H9 (cell line): ENCODE measurements around the gene TEX22. TPM values are rescaled to one million over a fixed set of nuclear protein-coding genes. Genes with fewer than 3 reads are reported as not detected.

Experiments
- DNase-seq: peaks from one replicate; pipeline ENCODE4 v3.0.0-alpha.2; 2017
- H2AFZ ChIP-seq: one replicate; pipeline ENCODE4 v1.6.1; 2013; ENCODE audit warnings: mild to moderate bottlenecking, low read length, control low read depth, moderate library complexity
- H2AK5ac ChIP-seq: 2 replicates; pipeline ENCODE4 v1.6.1; 2013; ENCODE audit warnings: low read length, control low read depth, mixed read lengths; ENCODE audit not compliant: insufficient read length
- H2BK120ac ChIP-seq: one replicate; pipeline ENCODE4 v1.6.1; 2013; ENCODE audit warnings: low read depth, mild to moderate bottlenecking, low read length, control low read depth, inconsistent platforms; ENCODE audit not compliant: poor library complexity, severe bottlenecking
- H2BK12ac ChIP-seq: 2 replicates; pipeline ENCODE4 v1.6.1; 2013; ENCODE audit warnings: low read length, control low read depth, mixed read lengths, low read depth; ENCODE audit not compliant: insufficient read length
- H2BK15ac ChIP-seq: 2 replicates; pipeline ENCODE4 v1.6.1; 2013; ENCODE audit warnings: low read depth, low read length, control low read depth
- H2BK20ac ChIP-seq: one replicate; pipeline ENCODE4 v1.6.1; 2013; ENCODE audit warnings: low read depth, mild to moderate bottlenecking, low read length, control low read depth, inconsistent platforms; ENCODE audit not compliant: poor library complexity, severe bottlenecking
- H2BK5ac ChIP-seq: 2 replicates; pipeline ENCODE4 v1.6.1; 2013; ENCODE audit warnings: low read length, control low read depth, mixed read lengths; ENCODE audit not compliant: insufficient read length
- H3K14ac ChIP-seq: 2 replicates; pipeline ENCODE4 v1.6.1; 2013; ENCODE audit warnings: low read length, control low read depth; ENCODE audit not compliant: insufficient read depth
- H3K18ac ChIP-seq: 2 replicates; pipeline ENCODE4 v1.6.1; 2013; ENCODE audit warnings: low read depth, mild to moderate bottlenecking, mixed read lengths, low read length, control low read depth; ENCODE audit not compliant: insufficient read length
- H3K23ac ChIP-seq: 2 replicates; pipeline ENCODE4 v1.6.1; 2013; ENCODE audit warnings: low read length, control low read depth, mixed read lengths, low read depth; ENCODE audit not compliant: insufficient read length
- H3K23me2 ChIP-seq: 2 replicates; pipeline ENCODE4 v1.6.1; 2013; ENCODE audit warnings: low read depth, mild to moderate bottlenecking, mixed read lengths, low read length, control low read depth; ENCODE audit not compliant: insufficient read length, poor library complexity, severe bottlenecking
- H3K27ac ChIP-seq: 2 replicates; pipeline ENCODE4 v1.5.1; 2013; ENCODE audit warnings: low read length, control low read depth, mixed read lengths, low read depth; ENCODE audit not compliant: insufficient read length
- H3K27me3 ChIP-seq: 2 replicates; pipeline ENCODE4 v1.6.1; 2013; ENCODE audit warnings: low read length, control low read depth, inconsistent platforms; ENCODE audit not compliant: insufficient read depth
- H3K4ac ChIP-seq: 2 replicates; pipeline ENCODE4 v1.6.1; 2013; ENCODE audit warnings: low read depth, mild to moderate bottlenecking, control low read depth, inconsistent platforms, low read length, moderate library complexity
- H3K4me1 ChIP-seq: 2 replicates; pipeline ENCODE4 v1.6.1; 2013; ENCODE audit warnings: low read length, control low read depth, inconsistent platforms; ENCODE audit not compliant: insufficient read depth
- H3K4me2 ChIP-seq: 2 replicates; pipeline ENCODE4 v1.6.1; 2013; ENCODE audit warnings: low read length, control low read depth, mixed read lengths; ENCODE audit not compliant: insufficient read length, insufficient read depth
- H3K56ac ChIP-seq: 2 replicates; pipeline ENCODE4 v1.6.1; 2013; ENCODE audit warnings: low read depth, mild to moderate bottlenecking, mixed read lengths, low read length, control low read depth; ENCODE audit not compliant: insufficient read length
- H3K79me1 ChIP-seq: 2 replicates; pipeline ENCODE4 v1.6.1; 2013; ENCODE audit warnings: low read depth, mild to moderate bottlenecking, moderate library complexity, low read length, control low read depth, inconsistent platforms; ENCODE audit not compliant: insufficient read depth, poor library complexity, severe bottlenecking
- H3K79me2 ChIP-seq: 2 replicates; pipeline ENCODE4 v1.6.1; 2013; ENCODE audit warnings: low read length, control low read depth, inconsistent platforms; ENCODE audit not compliant: insufficient read depth
- H3K9ac ChIP-seq: 2 replicates; pipeline ENCODE4 v1.6.1; 2013; ENCODE audit warnings: low read length, control low read depth, mixed read lengths; ENCODE audit not compliant: insufficient read length; ENCODE audit errors: extremely low read depth
- H3K9me3 ChIP-seq: one replicate; pipeline ENCODE4 v1.6.1; 2013; ENCODE audit warnings: low read depth, low read length, inconsistent platforms; ENCODE audit not compliant: control insufficient read depth
- H3T11ph ChIP-seq: one replicate; pipeline ENCODE4 v1.6.1; 2013; ENCODE audit warnings: mild to moderate bottlenecking, low read length, control low read depth, inconsistent platforms
- H4K20me1 ChIP-seq: one replicate; pipeline ENCODE4 v1.6.1; 2013; ENCODE audit not compliant: control insufficient read depth, insufficient read length, insufficient read depth
- H4K5ac ChIP-seq: 2 replicates; pipeline ENCODE4 v1.6.1; 2013; ENCODE audit warnings: low read depth, mild to moderate bottlenecking, mixed read lengths, low read length, control low read depth; ENCODE audit not compliant: insufficient read length
- H4K8ac ChIP-seq: replicated peaks from 2 replicates; pipeline ENCODE4 v1.6.1; 2013; ENCODE audit warnings: low read length, control low read depth, mixed read lengths, low read depth; ENCODE audit not compliant: insufficient read length
- H4K91ac ChIP-seq: 2 replicates; pipeline ENCODE4 v1.6.1; 2013; ENCODE audit warnings: low read depth, mild to moderate bottlenecking, moderate library complexity, mixed read lengths, low read length, control low read depth; ENCODE audit not compliant: insufficient read length
- H3K27ac Mint-ChIP-seq, 3 experiments: 2 replicates in 2 of 3; 3 replicates in 1 of 3; pipeline ENCODE4 v1.8.0; 2020 to 2021; ENCODE audit warnings: mixed read lengths in 3 of 3, mild to moderate bottlenecking in 1 of 3, moderate library complexity in 1 of 3
- H3K27me3 Mint-ChIP-seq: 2 replicates; pipeline ENCODE4 v1.8.0; 2021; ENCODE audit warnings: low read depth, mild to moderate bottlenecking, moderate library complexity, mixed read lengths
- H3K36me3 Mint-ChIP-seq, 3 experiments: 2 replicates in 2 of 3; 3 replicates in 1 of 3; pipeline ENCODE4 v1.8.0; 2020 to 2021; ENCODE audit warnings: low read depth in 3 of 3, mixed read lengths in 3 of 3; ENCODE audit not compliant: insufficient read depth in 1 of 3
- H3K4me1 Mint-ChIP-seq, 2 experiments: 2 replicates each; pipeline ENCODE4 v1.8.0; 2020; ENCODE audit warnings: mixed read lengths in 2 of 2
- H3K4me3 Mint-ChIP-seq, 2 experiments: 2 replicates in 1 of 2; 3 replicates in 1 of 2; pipeline ENCODE4 v1.8.0; 2020 to 2021; ENCODE audit warnings: mild to moderate bottlenecking in 2 of 2, mixed read lengths in 2 of 2, moderate library complexity in 1 of 2
- H3K9me3 Mint-ChIP-seq, 2 experiments: 2 replicates in 1 of 2; 3 replicates in 1 of 2; pipeline ENCODE4 v1.8.0; 2020; ENCODE audit warnings: mild to moderate bottlenecking in 2 of 2, mixed read lengths in 2 of 2, moderate library complexity in 1 of 2
- WGBS: extraction: QIAGEN DNeasy Blood & Tissue Kit; methylation state at CpG from one replicate; pipeline ENCODE4 v1.1.7; 2013; ENCODE audit warnings: missing lambda C conversion rate, low lambda C conversion rate, mixed read lengths; ENCODE audit not compliant: insufficient read length; ENCODE audit errors: extremely low coverage; 5-methylcytosine and 5-hydroxymethylcytosine counted together
- total RNA-seq: library from RNA; stranded (reverse); gene quantifications from 2 replicates; pipeline ENCODE4 v1.2.1, GENCODE V29; 2021
- TF ChIP-seq, protein P1 (sequence below): fragments of 200-600 bp; sonication (generic); conservative IDR thresholded peaks from 3 replicates; pipeline ENCODE4 v1.8.0; 2021; ENCODE audit warnings: antibody characterized with exemption, mild to moderate bottlenecking

Gene TEX22
- total RNA-seq, 1 experiment from 2014 or later: 0.83 TPM

DNA sequence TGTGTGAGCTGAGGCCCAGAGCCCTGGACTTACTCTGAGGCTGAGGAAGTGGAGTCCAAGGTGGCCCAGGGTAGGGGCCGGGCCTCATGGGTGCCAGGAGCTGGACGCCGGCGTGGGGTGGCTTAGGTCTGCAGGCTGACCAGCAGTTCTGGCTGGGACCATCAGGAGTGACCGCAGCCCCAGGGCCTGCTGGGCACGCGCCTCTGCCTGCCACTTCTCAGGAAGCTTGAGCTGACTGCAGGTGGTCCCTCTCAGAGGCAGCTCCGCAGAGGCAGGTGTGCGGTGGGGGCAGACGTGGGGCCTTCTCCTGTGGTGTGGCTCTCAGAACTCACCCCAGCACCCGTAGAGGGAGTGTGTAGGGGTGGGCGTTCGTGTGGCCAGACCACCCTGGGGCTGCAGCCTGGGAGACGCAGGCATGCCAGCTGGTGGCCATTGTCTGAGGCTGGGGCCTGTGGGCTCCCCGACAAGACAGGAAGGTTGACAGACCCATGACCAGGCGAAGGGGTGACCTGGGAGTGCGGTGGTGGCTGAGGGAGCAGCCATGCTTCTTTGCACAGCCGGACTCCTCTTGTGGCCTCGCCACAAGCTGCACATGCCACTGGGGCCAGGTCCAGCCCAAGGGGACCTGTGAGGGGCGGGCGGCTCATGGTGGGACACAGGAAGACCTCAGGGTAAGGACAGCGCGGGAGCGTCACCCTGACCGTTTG lies 40.0 kb upstream of the TEX22 start:
- no peak overlapping the region for H3K4ac ChIP-seq
- H4K8ac ChIP-seq: no peak overlapping the region
- Mint-ChIP-seq H3K27me3 (peaks cover 6% of the 10 kb centered on the region), H3K4me1 (peaks cover 7 to 14% of the 10 kb centered on the region in 2 experiments), H3K9me3 (no peaks in the 10 kb centered on the region), H3K4me3 (no peak overlapping the region), H3K36me3 (peaks cover 8 to 18% (median 11%) of the 10 kb centered on the region in 3 experiments), H3K27ac (no peak overlapping the region)
- no peak overlapping the region for H3K4me2 ChIP-seq
- H4K5ac ChIP-seq: no peak overlapping the region
- no peaks in the 10 kb centered on the region for H3K79me2 ChIP-seq
- H3K79me1 ChIP-seq: no peaks in the 10 kb centered on the region
- TF ChIP-seq, protein P1, sequence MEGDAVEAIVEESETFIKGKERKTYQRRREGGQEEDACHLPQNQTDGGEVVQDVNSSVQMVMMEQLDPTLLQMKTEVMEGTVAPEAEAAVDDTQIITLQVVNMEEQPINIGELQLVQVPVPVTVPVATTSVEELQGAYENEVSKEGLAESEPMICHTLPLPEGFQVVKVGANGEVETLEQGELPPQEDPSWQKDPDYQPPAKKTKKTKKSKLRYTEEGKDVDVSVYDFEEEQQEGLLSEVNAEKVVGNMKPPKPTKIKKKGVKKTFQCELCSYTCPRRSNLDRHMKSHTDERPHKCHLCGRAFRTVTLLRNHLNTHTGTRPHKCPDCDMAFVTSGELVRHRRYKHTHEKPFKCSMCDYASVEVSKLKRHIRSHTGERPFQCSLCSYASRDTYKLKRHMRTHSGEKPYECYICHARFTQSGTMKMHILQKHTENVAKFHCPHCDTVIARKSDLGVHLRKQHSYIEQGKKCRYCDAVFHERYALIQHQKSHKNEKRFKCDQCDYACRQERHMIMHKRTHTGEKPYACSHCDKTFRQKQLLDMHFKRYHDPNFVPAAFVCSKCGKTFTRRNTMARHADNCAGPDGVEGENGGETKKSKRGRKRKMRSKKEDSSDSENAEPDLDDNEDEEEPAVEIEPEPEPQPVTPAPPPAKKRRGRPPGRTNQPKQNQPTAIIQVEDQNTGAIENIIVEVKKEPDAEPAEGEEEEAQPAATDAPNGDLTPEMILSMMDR: no peak
- H3K18ac ChIP-seq: no peak overlapping the region
- no peak overlapping the region for H3T11ph ChIP-seq
- H4K91ac ChIP-seq: no peak overlapping the region
- no peak overlapping the region for H2BK20ac ChIP-seq
- H4K20me1 ChIP-seq: peaks cover 4% of the 10 kb centered on the region
- no CpG with 5 or more reads among the region's 25 CpGs for WGBS
- H3K9me3 ChIP-seq: no peaks in the 10 kb centered on the region
- no peak for DNase-seq
- no peaks in the 10 kb centered on the region for H3K27me3 ChIP-seq
- no peak overlapping the region for H2BK5ac ChIP-seq
- H2BK12ac ChIP-seq: no peak overlapping the region
- no peak overlapping the region for H3K27ac ChIP-seq
- no peak overlapping the region for H3K9ac ChIP-seq
- no peak overlapping the region for H3K14ac ChIP-seq
- H2BK15ac ChIP-seq: no peak overlapping the region
- H2AK5ac ChIP-seq: no peak overlapping the region
- H3K56ac ChIP-seq: no peak overlapping the region
- no peak overlapping the region for H2AFZ ChIP-seq
- H3K23me2 ChIP-seq: no peaks in the 10 kb centered on the region
- no peak overlapping the region for H3K23ac ChIP-seq
- H2BK120ac ChIP-seq: no peak overlapping the region
- H3K4me1 ChIP-seq: no peaks in the 10 kb centered on the region
